Astrocyte (in vitro differentiated cells and primary cell): ENCODE results near the gene TMEM219. TPM values are rescaled to one million over a fixed set of nuclear protein-coding genes. Genes with fewer than 3 reads are reported as not detected.

ENCODE experiments used
- DNase-seq: peaks from one replicate; pipeline ENCODE4 v3.0.0-alpha.2; 2010; ENCODE audit warnings: low read depth
- FAIRE-seq: peaks from 2 replicates; lab custom pipeline; 2011; peaks lifted over from hg19 to GRCh38; lab: Jason Lieb, UNC
- H2AFZ ChIP-seq: 2 replicates; pipeline ENCODE4 v1.6.0; 2012; ENCODE audit warnings: low read depth, low read length, inconsistent platforms
- H3K27ac ChIP-seq: 2 replicates; pipeline ENCODE4 v1.5.1; 2011; ENCODE audit warnings: low read depth, low read length, inconsistent platforms
- H3K27me3 ChIP-seq: 2 replicates; pipeline ENCODE4 v1.6.0; 2011; ENCODE audit warnings: low read length, inconsistent platforms; ENCODE audit not compliant: insufficient read depth
- H3K36me3 ChIP-seq: 2 replicates; pipeline ENCODE4 v1.5.1; 2011; ENCODE audit warnings: low read length, inconsistent platforms; ENCODE audit not compliant: insufficient read depth
- H3K4me1 ChIP-seq: 2 replicates; pipeline ENCODE4 v1.5.1; 2011; ENCODE audit warnings: low read length, inconsistent platforms; ENCODE audit not compliant: insufficient read depth
- H3K4me2 ChIP-seq: 2 replicates; pipeline ENCODE4 v1.6.0; 2012; ENCODE audit warnings: low read length, inconsistent platforms
- H3K4me3 ChIP-seq: 2 replicates; pipeline ENCODE4 v1.5.1; 2011; ENCODE audit warnings: low read depth, mild to moderate bottlenecking, low read length, inconsistent platforms; ENCODE audit not compliant: insufficient read depth
- H3K79me2 ChIP-seq: 2 replicates; pipeline ENCODE4 v1.6.0; 2012; ENCODE audit warnings: mild to moderate bottlenecking, low read length, inconsistent platforms; ENCODE audit not compliant: insufficient read depth
- H3K9ac ChIP-seq: 2 replicates; pipeline ENCODE4 v1.6.0; 2012; ENCODE audit warnings: mild to moderate bottlenecking, low read length, inconsistent platforms
- H3K9me3 ChIP-seq: 2 replicates; pipeline ENCODE4 v1.5.1; 2012; ENCODE audit warnings: low read depth, mild to moderate bottlenecking, low read length, inconsistent platforms; ENCODE audit not compliant: insufficient read depth
- H4K20me1 ChIP-seq: 2 replicates; pipeline ENCODE4 v1.6.0; 2012; ENCODE audit warnings: low read length, inconsistent platforms; ENCODE audit not compliant: insufficient read depth
- H3K27ac Mint-ChIP-seq: one replicate; pipeline ENCODE4 v1.8.0; 2021; ENCODE audit warnings: mild to moderate bottlenecking, mixed read lengths; ENCODE audit not compliant: unreplicated experiment
- H3K27me3 Mint-ChIP-seq: one replicate; pipeline ENCODE4 v1.8.0; 2021; ENCODE audit warnings: low read depth, mixed read lengths; ENCODE audit not compliant: unreplicated experiment
- H3K36me3 Mint-ChIP-seq: one replicate; pipeline ENCODE4 v1.8.0; 2021; ENCODE audit warnings: low read depth, mixed read lengths; ENCODE audit not compliant: unreplicated experiment
- H3K4me1 Mint-ChIP-seq: one replicate; pipeline ENCODE4 v1.8.0; 2021; ENCODE audit warnings: low read depth, mixed read lengths; ENCODE audit not compliant: unreplicated experiment
- H3K4me3 Mint-ChIP-seq: one replicate; pipeline ENCODE4 v1.8.0; 2021; ENCODE audit warnings: mild to moderate bottlenecking, moderate library complexity, mixed read lengths; ENCODE audit not compliant: unreplicated experiment
- H3K9me3 Mint-ChIP-seq: one replicate; pipeline ENCODE4 v1.8.0; 2021; ENCODE audit warnings: mild to moderate bottlenecking, mixed read lengths; ENCODE audit not compliant: unreplicated experiment
- CTCF ChIP-seq: IDR thresholded peaks from 2 replicates; pipeline ENCODE4 v1.5.1; 2011; ENCODE audit warnings: low read depth, mild to moderate bottlenecking, inconsistent platforms, low read length, moderate library complexity; ENCODE audit not compliant: insufficient read depth
- EZH2 ChIP-seq: IDR thresholded peaks from 2 replicates; pipeline ENCODE4 v1.6.1; 2012; ENCODE audit warnings: mild to moderate bottlenecking, low read length, inconsistent platforms; ENCODE audit not compliant: insufficient read depth
- total RNA-seq: library from RNA; stranded (reverse); gene quantifications from 2 replicates; pipeline ENCODE4 v1.2.1, GENCODE V29; 2021

The TMEM219 gene
- total RNA-seq, 1 donor from 2014 or later: 96.6 TPM

DNA sequence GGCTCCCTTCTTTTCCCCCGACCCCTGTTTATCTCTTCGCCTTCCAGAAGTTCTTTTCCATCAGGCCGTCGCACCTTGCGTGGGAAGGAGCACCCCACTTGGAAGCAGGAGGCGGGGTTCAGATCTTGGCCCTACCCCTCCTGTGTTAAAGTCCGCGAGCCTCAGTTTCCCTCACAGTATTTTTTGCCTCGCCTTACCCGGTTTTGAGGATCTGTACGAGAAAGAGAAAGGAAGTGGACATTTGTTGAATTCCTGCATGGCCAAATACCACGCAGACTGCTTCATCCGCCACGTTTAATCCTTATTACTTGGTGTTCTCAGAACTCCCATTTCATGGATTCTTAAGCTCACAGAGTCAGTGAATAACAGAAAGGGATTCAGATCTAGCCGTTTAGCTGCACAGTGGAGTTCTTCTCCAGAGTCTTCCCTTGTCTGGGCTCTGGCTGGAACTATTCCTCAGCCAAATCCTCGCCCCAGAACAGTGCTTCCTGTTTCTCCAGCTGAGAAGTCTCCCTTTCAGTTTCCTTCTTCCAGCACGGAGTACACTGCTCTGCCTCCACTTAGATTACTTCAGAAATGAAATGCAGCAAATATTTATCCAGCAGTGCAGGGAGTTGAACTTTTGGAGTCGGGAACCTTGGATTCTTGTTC, 590 bp downstream of the TMEM219 start:
- peaks cover 2% of the 10 kb centered on the region for H3K36me3 ChIP-seq
- TF ChIP-seq CTCF: no peak
- no peak for TF ChIP-seq EZH2
- H3K27ac Mint-ChIP-seq: peak overlapping the region; percentile 97
- no peaks in the 10 kb centered on the region for H3K9me3 ChIP-seq
- peak overlapping the region; percentile 89 for H3K9ac ChIP-seq
- H3K4me1 Mint-ChIP-seq: peaks cover 11% of the 10 kb centered on the region
- peak overlapping the region; percentile 66 for H2AFZ ChIP-seq
- H3K36me3 Mint-ChIP-seq: peaks cover 11% of the 10 kb centered on the region
- DNase-seq (peak; percentile 2), FAIRE-seq (no peak)
- peak overlapping the region; percentile 75 for H3K4me3 ChIP-seq
- peak overlapping the region; percentile 93 for H3K4me3 Mint-ChIP-seq
- H4K20me1 ChIP-seq: no peaks in the 10 kb centered on the region
- peak overlapping the region; percentile 99 for H3K4me2 ChIP-seq
- no peaks in the 10 kb centered on the region for H3K79me2 ChIP-seq
- peaks cover 13% of the 10 kb centered on the region for H3K4me1 ChIP-seq
- no peaks in the 10 kb centered on the region for H3K9me3 Mint-ChIP-seq
- H3K27me3 ChIP-seq: no peaks in the 10 kb centered on the region
- peak overlapping the region; percentile 81 for H3K27ac ChIP-seq
- H3K27me3 Mint-ChIP-seq: no peaks in the 10 kb centered on the region

GRCh38 chr16:29963021-29963743, 1.3 kb downstream of the TMEM219 start:
- peaks cover 11% of the 10 kb centered on the region for H3K36me3 Mint-ChIP-seq
- FAIRE-seq (no peak), DNase-seq (no peak)
- H3K4me1 ChIP-seq: peaks cover 13% of the 10 kb centered on the region
- H3K9me3 Mint-ChIP-seq: no peaks in the 10 kb centered on the region
- peak overlapping the region; percentile 75 for H3K4me3 ChIP-seq
- no peaks in the 10 kb centered on the region for H3K27me3 ChIP-seq
- peak overlapping the region; percentile 97 for H3K27ac Mint-ChIP-seq
- peaks cover 6% of the 10 kb centered on the region for H3K36me3 ChIP-seq
- peak overlapping the region; percentile 99 for H3K4me2 ChIP-seq
- H3K79me2 ChIP-seq: no peaks in the 10 kb centered on the region
- peaks cover 11% of the 10 kb centered on the region for H3K4me1 Mint-ChIP-seq
- no peaks in the 10 kb centered on the region for H3K27me3 Mint-ChIP-seq
- no peaks in the 10 kb centered on the region for H4K20me1 ChIP-seq
- no peak overlapping the region for H3K27ac ChIP-seq
- peak overlapping the region; percentile 89 for H3K9ac ChIP-seq
- TF ChIP-seq CTCF: no peak
- no peak for TF ChIP-seq EZH2
- H3K9me3 ChIP-seq: no peaks in the 10 kb centered on the region
- H3K4me3 Mint-ChIP-seq: peak overlapping the region; percentile 93
- H2AFZ ChIP-seq: peak overlapping the region; percentile 66

GRCh38 chr16:29968205-29968604, 6.3 kb downstream of the TMEM219 start:
- peaks cover 32% of the 10 kb centered on the region for H3K36me3 Mint-ChIP-seq
- peaks cover 3% of the 10 kb centered on the region for H3K4me1 Mint-ChIP-seq
- no peaks in the 10 kb centered on the region for H3K27me3 Mint-ChIP-seq
- no peak overlapping the region for H3K27ac Mint-ChIP-seq
- FAIRE-seq: no peak
- H3K4me2 ChIP-seq: no peak overlapping the region
- H4K20me1 ChIP-seq: no peaks in the 10 kb centered on the region
- peaks cover 3% of the 10 kb centered on the region for H3K9me3 ChIP-seq
- H3K79me2 ChIP-seq: no peaks in the 10 kb centered on the region
- no peak for DNase-seq
- H3K9me3 Mint-ChIP-seq: peaks cover 2% of the 10 kb centered on the region
- H3K4me1 ChIP-seq: no peaks in the 10 kb centered on the region
- peaks cover 12% of the 10 kb centered on the region for H3K36me3 ChIP-seq
- no peak overlapping the region for H3K27ac ChIP-seq
- H3K4me3 Mint-ChIP-seq: no peak overlapping the region
- no peak overlapping the region for H3K9ac ChIP-seq
- H2AFZ ChIP-seq: no peak overlapping the region
- TF ChIP-seq EZH2 (no peak), CTCF (no peak)
- H3K4me3 ChIP-seq: no peak overlapping the region
- no peaks in the 10 kb centered on the region for H3K27me3 ChIP-seq
